GM21529 (cell line): Measurements from ENCODE around the gene ELOB.

ENCODE experiments used
- ATAC-seq: cut with Tn5 transposase; IDR thresholded peaks from one replicate; pipeline ENCODE4 v1.9.1; 2021; ENCODE audit not compliant: unreplicated experiment

Gene ELOB

GRCh38 chr16:2811703-2812471 lies 34.8 kb upstream of the ELOB start:
- no peak for ATAC-seq

DNA sequence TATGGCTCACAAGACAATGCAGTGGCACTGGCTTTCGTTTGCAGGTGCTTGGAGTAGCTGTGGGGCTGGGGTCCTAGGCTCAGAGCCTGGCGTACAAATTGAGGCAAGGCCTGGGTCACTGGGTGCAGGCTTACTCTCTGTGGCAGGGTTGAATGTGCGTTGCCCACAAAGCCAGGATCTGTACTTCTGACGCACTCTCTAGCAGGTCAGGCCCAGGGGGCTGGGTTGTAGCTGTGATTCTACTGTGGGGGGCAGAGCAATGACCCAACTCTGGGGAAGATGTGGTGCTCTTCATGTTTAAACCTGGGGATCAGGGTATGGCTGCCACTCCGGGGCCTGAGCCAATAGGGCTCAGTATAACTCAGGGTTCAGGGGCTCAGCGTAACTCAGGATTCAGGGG lies 33.6 kb upstream of the ELOB start:
- ATAC-seq: no peak

GRCh38 chr16:2809149-2809760 lies 32.2 kb upstream of the ELOB start:
- no peak for ATAC-seq

- ATAC-seq: no peak
Measured at GRCh38 chr16:2808181-2808580, 31.1 kb upstream of the ELOB start.

GRCh38 chr16:2806286-2806685 lies 29.2 kb upstream of the ELOB start:
- no peak for ATAC-seq

DNA sequence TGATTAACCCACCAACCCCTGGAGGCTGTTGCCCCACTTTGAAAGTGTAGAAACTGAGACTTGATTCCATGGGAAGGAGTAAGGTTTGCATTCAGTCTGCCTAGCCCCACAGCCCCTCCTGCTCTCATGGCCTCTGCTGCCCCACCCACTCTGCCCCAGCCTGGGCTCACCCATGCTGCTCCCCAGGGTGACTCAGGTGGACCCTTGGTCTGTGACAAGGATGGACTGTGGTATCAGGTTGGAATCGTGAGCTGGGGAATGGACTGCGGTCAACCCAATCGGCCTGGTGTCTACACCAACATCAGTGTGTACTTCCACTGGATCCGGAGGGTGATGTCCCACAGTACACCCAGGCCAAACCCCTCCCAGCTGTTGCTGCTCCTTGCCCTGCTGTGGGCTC lies 27.6 kb upstream of the ELOB start:
- ATAC-seq: no peak

DNA sequence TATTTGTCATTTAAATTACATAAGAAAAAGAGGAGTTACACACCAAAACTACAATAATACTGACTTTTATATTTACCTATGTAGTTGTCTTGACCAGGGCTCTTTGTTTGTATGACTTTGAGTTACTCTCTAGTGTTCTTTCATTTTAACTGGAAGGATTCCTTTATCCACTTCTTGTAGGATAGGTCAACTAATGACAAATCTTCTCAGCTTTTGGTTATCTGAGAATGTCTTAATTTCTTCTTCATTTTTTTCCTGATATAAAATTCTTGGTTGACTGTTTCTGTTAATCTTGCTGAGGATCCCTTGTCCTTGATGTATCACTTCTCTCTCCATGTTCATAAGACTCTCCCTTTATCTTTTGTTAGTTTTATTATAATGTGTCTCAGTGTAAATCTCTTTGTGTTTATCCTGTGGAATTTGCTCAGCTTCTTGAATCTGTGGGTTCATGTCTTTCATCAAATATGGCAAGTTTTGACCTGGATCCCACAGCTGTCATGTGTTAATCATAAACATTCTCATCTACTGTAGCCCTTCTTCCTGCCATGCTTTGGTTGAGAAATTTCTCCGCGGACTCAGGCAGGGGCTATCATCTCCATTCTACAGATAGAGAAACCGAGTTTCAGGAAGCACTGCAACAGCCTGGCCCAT lies 26.6 kb upstream of the ELOB start:
- ATAC-seq: no peak

- ATAC-seq: no peak
Measured at GRCh38 chr16:2799859-2800226, 22.8 kb upstream of the ELOB start.

DNA sequence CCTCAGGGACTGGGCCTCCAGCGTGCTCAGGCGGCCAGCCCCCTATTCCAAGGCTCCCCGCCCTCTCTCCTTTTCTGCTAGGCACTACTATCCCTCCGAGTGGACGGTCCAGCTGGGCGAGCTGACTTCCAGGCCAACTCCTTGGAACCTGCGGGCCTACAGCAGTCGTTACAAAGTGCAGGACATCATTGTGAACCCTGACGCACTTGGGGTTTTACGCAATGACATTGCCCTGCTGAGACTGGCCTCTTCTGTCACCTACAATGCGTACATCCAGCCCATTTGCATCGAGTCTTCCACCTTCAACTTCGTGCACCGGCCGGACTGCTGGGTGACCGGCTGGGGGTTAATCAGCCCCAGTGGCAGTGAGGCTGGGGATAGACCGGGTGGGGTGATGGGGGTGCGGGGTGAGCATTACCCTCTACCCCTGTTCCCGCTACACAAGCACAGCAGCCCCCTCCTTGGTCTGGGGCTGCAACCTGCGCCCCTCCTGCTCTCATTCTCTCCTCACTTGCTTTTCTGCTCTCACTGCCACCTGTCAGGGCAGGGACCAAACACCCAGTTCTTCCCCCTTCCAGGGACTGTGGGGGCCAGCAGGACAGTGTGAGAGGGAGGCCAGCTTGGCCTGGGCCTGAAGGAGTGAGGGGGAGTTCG lies 22.3 kb upstream of the ELOB start:
- no peak for ATAC-seq

- ATAC-seq: no peak
Measured at GRCh38 chr16:2798723-2799204, 21.7 kb upstream of the ELOB start.

DNA sequence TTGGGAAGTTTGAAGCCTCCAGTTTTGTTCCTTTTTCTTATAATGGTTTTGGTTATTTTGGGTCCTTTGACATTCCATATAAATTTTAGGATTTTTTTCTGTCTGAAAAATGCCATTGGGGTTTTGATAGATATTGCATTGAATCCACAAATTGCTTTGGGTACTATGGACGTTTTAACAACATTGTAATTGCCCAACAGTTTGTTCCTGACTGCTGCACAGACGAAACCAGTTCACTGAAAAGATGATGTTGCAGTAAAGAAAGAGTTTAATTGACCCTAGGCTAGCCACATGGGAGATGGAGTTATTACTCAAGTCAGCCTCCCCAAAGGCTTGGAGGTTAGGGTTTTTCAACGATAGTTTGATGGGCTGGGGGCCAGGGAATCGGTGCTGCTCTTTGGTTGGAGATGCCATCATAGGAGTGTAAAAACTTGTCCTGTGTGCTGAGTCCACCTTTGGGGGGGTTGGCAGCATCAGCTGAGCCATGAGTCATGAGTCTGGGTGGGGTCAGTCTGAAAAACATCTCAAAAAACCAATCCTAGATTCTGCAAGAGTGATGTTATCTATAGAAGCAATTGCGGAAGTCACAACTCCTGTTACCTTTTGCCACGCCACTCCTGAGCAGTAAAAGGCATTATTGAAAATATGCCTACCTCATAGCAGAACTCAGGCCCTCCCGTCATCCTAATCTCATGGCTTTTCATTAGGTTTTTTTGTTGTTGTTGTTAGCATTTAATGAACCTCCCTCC lies 18.5 kb upstream of the ELOB start:
- ATAC-seq: no peak

DNA sequence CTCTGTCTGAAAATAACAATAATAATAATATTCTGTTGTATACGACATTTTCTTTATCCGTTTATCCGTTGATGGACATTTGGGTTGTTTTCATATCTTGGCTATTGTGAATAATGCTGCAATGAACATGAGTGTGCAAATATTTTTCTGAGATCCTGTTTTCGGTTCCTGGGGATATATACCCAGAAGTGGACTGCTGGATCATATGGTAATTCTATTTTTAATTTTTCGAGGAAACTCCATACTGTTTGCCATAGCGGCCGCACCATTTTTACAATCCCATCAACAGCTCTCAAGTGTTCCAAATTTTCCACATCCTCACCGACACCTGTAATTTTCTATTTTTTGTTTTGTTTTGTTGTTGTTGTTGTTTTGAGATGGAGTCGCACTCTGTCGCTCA lies 15.9 kb upstream of the ELOB start:
- ATAC-seq: no peak

DNA sequence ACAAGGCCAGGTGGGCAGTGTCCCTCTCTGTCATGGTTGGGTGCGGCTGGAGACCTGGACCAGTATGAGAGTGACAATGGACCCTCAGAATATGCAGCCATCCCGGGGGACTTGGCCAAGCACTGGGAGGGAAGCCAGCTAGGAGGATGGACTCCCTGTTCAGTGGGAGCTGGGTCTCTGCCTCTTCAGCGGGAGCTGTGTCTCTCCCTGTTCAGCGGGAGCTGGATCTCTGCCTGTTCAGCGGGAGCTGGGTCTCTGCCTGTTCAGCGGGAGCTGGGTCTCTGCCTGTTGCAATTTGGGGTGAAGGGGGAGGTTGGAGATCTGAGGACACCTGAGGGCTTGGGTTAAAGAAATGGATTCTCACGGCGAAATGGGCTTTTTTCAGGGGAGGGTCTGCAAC lies 14.1 kb upstream of the ELOB start:
- no peak for ATAC-seq

DNA sequence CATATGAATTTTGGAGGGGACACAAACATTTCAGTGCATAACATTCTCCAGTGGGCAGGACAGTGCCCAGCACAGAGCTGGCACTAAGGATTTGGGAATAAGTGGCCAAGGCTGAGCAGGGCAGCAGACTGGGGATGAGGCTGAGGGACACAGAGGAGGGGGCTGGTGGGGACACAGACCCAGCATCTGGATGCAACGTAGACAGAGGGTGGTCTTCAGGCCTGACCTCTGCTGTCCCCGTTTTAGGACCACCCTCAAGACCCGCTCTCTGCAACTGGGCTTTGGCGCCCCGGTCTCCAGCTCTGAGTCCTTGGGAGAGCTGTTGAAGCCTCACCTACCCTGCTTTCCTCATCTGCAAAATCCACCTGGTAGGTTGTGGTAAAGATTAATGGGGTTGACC lies 13.6 kb upstream of the ELOB start:
- ATAC-seq: no peak

GRCh38 chr16:2787961-2788360 lies 10.9 kb upstream of the ELOB start:
- ATAC-seq: no peak

DNA sequence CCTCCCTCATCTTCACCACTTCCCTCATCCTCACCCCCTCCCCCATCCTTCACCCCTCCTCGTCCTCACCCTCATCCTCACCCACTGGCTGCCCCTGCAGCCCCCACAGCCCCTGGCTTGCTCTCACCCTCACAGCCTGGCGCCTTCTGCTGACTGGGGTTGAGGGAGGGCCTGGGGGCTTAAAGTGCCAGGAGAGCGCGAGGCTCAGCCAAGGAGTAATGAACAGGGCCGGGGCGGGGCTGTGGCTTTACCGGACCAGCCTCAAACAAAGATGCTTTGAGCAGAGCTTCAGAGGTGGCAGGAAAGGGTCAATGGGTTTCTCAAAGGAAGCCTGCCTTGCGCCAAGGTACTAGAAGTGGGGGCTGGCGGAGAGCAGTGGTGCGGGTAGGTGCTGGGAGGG lies 10.3 kb upstream of the ELOB start, which contains the start of gene PRSS33:
Gene PRSS33, minus strand, starts transcription at position 155 of the 400 bp plus-strand sequence. CDS start 1,013 bp downstream, outside the sequence.
- no peak for ATAC-seq

DNA sequence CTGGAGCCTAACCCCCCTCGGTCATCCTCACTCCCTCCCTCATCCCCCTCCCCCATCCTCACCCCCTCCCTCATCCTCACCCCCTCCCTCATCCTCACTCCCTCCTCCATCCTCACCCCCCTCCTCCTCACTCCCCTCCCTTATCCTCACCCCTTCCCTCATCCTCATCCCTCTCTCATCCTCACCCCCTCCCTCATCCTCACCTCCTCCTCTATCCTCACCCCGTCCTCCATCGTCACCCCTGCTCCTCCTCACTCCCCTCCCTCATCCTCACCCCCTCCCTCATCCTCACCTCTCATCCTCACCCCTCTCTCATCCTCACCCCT lies 9.7 kb upstream of the ELOB start:
- ATAC-seq: no peak

DNA sequence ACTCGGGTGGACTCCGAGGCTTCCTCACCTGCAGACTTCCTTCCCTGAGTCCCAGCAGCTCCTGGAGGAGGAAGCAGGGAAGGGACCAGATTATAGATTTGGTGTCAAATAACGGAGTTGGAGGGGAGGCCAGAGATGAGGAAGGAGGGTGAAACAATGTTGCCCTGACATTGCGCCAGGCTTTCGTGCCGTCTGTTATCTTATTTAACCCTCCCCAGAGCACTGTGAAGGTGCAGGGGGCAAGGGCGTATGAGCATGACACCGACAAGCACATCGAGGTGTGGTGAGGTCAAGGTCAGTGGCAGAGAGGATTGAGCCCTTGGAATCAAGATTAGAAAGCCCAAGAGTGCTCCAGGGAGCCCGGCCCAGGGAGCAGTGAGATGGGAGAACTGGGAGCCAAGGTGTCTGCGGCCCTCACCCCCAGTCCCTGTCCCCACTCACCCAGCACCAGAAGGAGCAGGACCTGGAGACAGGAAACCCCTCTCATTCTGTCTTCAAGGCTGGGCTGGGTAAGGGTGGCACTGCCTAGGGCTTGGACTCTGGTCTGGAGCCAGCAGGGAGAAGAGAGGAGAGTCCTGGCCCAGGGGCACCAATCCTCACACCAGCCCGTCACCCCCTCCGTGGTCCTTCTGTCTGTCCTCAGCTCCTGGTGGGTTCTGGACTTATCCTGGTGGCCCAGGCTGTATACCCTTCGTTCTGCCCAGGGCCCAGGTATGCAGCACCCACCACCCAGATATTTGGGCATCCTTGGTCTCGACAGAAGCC lies 9.2 kb upstream of the ELOB start:
- ATAC-seq: no peak

DNA sequence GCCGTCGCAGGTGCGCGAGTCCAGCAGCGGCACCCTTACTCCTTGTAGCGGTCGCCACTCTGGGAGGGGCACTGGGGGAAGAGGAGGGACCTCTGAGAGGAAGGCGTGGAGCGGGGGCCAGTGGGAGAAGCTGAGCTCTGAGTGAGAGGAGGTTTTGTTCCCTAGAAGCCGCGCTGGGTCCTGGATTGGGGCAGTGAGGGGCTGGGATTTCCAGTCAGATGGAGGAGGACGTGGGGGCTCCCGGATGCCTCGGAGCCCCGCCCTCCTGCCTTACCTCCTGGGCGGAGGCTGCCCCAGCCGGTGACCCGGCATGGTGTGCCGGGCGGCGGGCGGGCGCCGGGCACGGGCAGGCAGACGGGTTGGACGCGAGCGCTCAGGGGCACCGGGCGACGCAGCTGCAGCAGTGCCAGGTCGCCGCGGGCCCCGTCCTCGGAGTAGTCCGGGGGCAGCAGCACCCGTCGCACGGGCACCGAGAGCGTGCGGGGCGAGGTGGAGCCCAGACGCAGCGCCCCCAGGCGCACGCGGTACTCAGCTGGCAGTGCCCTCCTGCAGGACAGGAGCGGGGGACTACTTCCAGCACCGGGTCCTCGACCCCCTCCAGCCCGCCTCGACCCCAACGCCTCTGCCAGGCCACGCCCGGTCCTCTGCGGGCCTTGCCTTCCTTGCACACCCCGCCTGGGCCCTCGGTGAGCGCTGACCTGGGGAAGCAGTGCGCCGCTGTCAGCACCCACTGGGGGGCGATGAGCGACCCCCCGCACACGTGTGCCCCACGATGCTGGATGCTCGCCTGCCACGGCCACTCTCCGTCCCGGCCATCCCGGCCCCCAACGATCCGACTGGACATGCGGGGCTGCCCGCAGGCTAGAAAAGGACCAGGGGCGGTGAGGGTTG lies 8.3 kb upstream of the ELOB start:
- ATAC-seq: no peak
